Keratinocyte (primary cell): ENCODE data around the gene ELF5.

Experiments
- EZH2 ChIP-seq: IDR thresholded peaks from one replicate; pipeline ENCODE4 v1.6.1; 2012; ENCODE audit warnings: inconsistent platforms, mild to moderate bottlenecking, low read length, moderate library complexity
- TF ChIP-seq, protein P1 (sequence below), 3 experiments: IDR thresholded peaks in 1 of 3; conservative IDR thresholded peaks in 1 of 3; optimal IDR thresholded peaks in 1 of 3; 2 replicates in 2 of 3; 3 replicates in 1 of 3; pipeline versions ENCODE3 to v1.5.1; 2011; ENCODE audit warnings: low read length in 3 of 3, mild to moderate bottlenecking in 3 of 3, moderate library complexity in 2 of 3, control low read depth in 1 of 3, inconsistent platforms in 1 of 3; ENCODE audit not compliant: insufficient read depth in 2 of 3; ENCODE audit errors: extremely low read depth in 1 of 3

DNA sequence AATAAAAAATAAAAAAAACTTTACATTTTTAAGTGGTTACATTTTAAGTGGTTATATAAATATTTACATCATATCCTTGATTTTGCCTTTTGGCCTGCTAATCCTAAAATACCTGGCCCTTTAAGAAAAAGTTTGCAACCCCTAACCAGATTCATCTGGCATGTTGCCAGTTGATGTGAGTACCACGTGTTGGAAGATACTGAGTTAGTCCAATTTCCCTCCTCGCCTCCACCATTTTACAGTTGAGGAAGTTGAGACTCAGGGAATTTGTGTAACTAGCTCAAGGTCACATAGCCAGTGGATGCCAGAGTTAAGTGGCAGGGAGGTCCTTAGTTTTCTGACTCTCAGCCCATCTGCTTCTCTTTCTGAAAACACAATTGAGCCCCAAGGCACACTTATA, 5.1 kb downstream of the ELF5 start:
- TF ChIP-seq EZH2: no peak
- TF ChIP-seq, protein P1, sequence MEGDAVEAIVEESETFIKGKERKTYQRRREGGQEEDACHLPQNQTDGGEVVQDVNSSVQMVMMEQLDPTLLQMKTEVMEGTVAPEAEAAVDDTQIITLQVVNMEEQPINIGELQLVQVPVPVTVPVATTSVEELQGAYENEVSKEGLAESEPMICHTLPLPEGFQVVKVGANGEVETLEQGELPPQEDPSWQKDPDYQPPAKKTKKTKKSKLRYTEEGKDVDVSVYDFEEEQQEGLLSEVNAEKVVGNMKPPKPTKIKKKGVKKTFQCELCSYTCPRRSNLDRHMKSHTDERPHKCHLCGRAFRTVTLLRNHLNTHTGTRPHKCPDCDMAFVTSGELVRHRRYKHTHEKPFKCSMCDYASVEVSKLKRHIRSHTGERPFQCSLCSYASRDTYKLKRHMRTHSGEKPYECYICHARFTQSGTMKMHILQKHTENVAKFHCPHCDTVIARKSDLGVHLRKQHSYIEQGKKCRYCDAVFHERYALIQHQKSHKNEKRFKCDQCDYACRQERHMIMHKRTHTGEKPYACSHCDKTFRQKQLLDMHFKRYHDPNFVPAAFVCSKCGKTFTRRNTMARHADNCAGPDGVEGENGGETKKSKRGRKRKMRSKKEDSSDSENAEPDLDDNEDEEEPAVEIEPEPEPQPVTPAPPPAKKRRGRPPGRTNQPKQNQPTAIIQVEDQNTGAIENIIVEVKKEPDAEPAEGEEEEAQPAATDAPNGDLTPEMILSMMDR (optimal IDR thresholded peaks at IDR 0.05 in 1 of 3, IDR thresholded peaks at IDR 0.05 in 1 of 3, conservative IDR thresholded peaks at IDR 0.05 in 1 of 3; ENCODE audit: extremely low read depth in 1 of 3, insufficient read depth in 2 of 3, low read length in 3 of 3): no peak
